NK-92 treated with Interleukin-12 subunit alpha and Interleukin-12 subunit beta, amount 100 ng/mL, for 24 hours (cell line): ENCODE data around the gene SCRT2.
"Not testable (repeated sequence)": the region's sequence is repeated elsewhere in the genome, so short reads cannot be mapped to it uniquely, and the experiment has no call there.

ENCODE experiments used
- DNase-seq: peaks from one replicate; lab custom pipeline; 2025; lab: John Stamatoyannopoulos, UW

Gene SCRT2

GRCh38 chr20:653110-653589 lies 22.5 kb downstream of the SCRT2 start, which contains the start of gene SRXN1:
Gene SRXN1 (minus strand): TSS chr20:653200. CDS start chr20:653185, 15 bp downstream.
- peak; percentile 91 for DNase-seq

GRCh38 chr20:652615-653109 lies 22.9 kb downstream of the SCRT2 start:
- no peak for DNase-seq

- peak; percentile 7 for DNase-seq
These were observed 23.6 kb downstream of the SCRT2 start for GRCh38 chr20:651713-652614.

- DNase-seq = no peak
These were observed 24.6 kb downstream of the SCRT2 start for GRCh38 chr20:650954-651353.

- DNase-seq = no peak
These were observed 25.3 kb downstream of the SCRT2 start for GRCh38 chr20:650281-650680.

GRCh38 chr20:647479-648019 lies 28.1 kb downstream of the SCRT2 start:
- no peak for DNase-seq

- DNase-seq = no peak
These were observed 28.8 kb downstream of the SCRT2 start for GRCh38 chr20:646868-647233.

- DNase-seq = no peak
These were observed 29.3 kb downstream of the SCRT2 start for GRCh38 chr20:646107-646867.

- peak; percentile 28 for DNase-seq
These were observed 30.1 kb downstream of the SCRT2 start for GRCh38 chr20:645318-646106.

GRCh38 chr20:644692-645317 lies 30.8 kb downstream of the SCRT2 start:
- DNase-seq = no peak

- DNase-seq = no peak
These were observed 33.0 kb downstream of the SCRT2 start for GRCh38 chr20:642398-643174.

GRCh38 chr20:642013-642397 lies 33.6 kb downstream of the SCRT2 start:
- DNase-seq = not testable (repeated sequence)

GRCh38 chr20:641516-641875 lies 34.1 kb downstream of the SCRT2 start:
- DNase-seq = no peak

GRCh38 chr20:640674-641515 lies 34.7 kb downstream of the SCRT2 start:
- DNase-seq = no peak

- no peak for DNase-seq
These were observed 37.0 kb downstream of the SCRT2 start for GRCh38 chr20:638579-638978.

- no peak for DNase-seq
These were observed 38.0 kb downstream of the SCRT2 start for GRCh38 chr20:637559-637958.

GRCh38 chr20:635893-636338 lies 39.7 kb downstream of the SCRT2 start:
- DNase-seq = no peak

- DNase-seq = no peak
These were observed 40.3 kb downstream of the SCRT2 start for GRCh38 chr20:635028-635892.
